NT2/D1 (cell line): ENCODE data around the gene NT5DC1.

Source experiments
- SUZ12 ChIP-seq: IDR thresholded peaks from 2 replicates; pipeline ENCODE4 v1.6.1; 2011; ENCODE audit not compliant: insufficient read length, insufficient read depth; ENCODE audit errors: extremely low read depth
- YY1 ChIP-seq: IDR thresholded peaks from 2 replicates; pipeline ENCODE4 v1.6.1; 2011; ENCODE audit not compliant: insufficient read length, insufficient read depth

DNA sequence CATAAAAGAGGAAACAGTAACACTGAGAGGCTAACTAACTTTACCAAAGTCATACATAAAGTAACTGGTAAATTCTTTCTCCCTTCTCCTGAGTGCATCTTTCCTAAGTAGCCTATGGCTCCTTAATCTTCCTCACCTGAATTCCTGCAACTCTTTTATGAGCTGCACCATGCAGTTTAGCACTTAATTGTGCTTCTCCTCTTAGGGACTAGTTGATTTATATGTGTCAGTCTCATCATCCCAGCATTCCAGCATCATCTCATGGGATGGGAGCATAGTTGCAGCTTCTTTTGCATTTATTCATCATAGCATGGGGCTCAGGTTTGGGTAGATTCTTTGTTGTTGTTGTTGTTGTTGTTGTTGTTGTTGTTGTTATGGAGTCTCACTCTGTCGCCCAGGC is 182.5 kb downstream of the NT5DC1 start:
- TF ChIP-seq YY1, result no peak
- no peak for TF ChIP-seq SUZ12
